Activated CD4-positive, alpha-beta T cell treated with anti-CD3 and anti-CD28 coated beads, Interleukin-2, amount 50 U/mL, for 16 hours (primary cell): ENCODE measurements around the gene LPCAT3.

Experiments used
- DNase-seq: peaks from one replicate; pipeline ENCODE4 v3.0.0-alpha.2; 2020

The LPCAT3 gene

DNA sequence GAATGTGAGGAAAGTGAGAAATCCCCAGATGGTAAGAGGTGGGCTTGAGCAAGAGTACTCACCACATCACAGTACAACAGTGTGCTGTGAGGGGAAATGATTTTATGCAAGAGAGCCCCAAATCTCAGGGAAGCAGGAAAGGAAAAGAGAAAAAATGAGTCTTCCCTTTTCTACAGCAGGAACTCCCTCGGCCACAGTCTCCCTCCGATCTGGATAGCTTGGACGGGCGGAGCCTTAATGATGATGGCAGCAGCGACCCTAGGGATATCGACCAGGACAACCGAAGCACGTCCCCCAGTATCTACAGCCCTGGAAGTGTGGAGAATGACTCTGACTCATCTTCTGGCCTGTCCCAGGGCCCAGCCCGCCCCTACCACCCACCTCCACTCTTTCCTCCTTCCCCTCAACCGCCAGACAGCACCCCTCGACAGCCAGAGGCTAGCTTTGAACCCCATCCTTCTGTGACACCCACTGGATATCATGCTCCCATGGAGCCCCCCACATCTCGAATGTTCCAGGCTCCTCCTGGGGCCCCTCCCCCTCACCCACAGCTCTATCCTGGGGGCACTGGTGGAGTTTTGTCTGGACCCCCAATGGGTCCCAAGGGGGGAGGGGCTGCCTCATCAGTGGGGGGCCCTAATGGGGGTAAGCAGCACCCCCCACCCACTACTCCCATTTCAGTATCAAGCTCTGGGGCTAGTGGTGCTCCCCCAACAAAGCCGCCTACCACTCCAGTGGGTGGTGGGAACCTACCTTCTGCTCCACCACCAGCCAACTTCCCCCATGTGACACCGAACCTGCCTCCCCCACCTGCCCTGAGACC lies 82.7 kb downstream of the LPCAT3 start:
- no peak for DNase-seq

DNA sequence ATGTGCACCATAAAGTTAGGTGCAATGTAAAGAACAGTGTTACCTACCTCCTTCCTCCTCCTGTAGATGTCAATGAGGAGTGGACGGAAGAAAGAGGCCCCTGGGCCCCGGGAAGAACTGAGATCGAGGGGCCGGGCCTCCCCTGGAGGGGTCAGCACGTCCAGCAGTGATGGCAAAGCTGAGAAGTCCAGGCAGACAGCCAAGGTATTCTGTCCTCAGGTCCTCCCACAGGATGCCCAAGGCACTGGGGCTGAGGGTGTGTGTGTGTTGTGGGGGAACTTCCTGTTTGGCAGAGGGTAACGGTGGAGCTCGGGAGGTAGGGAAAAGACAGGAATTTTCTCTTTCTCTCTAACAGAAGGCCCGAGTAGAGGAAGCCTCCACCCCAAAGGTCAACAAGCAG lies 84.2 kb downstream of the LPCAT3 start:
- no peak for DNase-seq

DNA sequence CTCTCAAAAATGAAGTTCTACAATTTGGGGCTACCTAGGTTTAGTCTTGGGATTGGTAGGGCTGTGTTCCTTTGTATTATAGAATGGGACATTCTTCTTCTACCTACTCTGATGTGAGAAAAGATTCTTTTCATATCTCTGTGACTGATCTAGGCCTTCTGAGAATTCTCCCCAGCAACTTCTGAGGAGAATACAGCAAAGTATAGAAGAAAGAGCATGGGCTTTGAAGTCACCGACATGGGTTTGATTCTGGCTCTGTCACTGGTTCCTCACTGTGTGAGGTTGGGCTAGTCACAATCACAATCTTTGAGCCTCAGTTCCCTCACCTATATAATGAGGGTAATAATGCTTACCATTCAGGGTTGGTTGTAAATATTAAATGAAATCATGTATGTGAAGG lies 85.5 kb downstream of the LPCAT3 start:
- DNase-seq = no peak

DNA sequence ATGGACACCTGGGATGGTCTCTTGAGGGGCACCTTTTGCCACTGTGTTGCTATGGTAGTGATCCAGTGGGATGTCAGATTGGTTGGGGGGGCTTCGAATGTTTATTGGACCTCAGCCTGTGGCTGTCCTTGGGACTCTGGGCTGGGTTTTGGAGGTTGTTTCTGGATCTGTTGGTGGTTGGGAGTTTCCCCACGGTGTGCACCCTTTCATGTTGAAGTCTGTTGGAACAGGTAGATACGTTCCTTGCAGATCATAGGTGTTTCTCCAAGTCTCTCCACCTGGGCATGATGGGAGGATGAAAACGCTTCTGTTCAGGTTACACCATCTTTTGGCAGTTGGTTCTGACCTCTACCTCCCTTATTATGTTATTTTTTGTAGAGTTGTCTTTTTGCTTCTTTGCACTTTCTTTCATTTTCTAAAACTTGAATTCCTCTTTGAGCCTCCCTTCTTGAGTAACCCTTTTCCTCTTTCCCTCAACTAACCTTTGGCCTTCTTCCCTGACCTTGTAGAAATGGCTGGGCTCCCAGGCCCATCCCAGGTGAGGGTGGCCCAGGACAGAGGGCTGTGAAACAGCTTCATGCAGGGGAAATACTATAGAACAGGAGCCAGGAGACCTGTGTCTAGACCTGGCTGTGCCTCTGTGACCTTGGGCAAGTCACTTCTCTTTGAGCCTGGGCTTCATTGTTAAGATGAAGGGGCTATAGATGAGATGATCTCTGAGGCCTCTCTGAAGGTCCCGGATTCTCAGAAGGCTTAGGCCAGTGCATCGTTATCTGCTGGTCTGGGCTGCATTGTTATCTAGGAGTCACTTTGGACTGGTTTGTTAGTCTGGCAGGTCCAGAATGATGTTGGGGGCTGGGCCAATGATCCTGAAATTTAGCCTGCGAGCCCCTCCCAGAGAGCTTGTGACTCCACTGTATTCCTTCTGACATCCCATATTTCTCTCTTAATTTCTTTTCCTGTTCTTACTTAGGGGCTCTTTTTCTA lies 88.5 kb downstream of the LPCAT3 start:
- no peak for DNase-seq

DNA sequence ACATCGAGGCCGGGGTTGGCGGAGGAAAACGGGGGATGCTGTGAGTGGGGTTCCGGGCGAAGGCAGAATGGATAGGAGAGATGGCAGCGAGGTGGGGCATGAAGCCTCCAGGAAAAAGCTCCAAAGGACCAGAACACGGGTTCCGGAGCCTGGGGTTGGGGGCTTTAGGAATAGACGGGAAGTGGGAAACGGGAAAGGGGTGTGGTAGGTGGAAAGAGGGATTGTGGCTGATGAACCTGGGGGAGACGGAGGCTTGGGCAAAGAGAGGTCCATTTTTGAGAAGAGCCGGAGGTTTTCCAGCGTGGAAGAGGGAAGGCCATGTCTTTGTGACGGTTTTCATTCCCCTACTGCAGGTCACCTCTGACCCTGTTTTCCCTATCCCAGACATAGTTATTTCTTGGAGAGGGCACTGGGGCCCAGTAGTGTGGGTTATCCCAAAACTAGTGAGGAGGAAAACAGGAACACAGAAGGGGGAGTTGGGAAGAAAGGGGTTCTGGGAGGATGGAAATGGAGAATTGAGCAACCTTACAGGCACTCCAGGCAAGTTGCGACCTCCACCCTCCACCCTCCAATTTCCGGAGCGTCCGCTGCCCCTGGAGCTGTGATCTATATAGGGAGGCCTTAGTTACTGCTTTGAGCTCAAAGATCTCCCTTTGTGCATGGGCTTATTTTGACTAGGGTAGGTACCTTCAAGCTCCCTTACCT lies 89.4 kb downstream of the LPCAT3 start:
- DNase-seq = no peak

DNA sequence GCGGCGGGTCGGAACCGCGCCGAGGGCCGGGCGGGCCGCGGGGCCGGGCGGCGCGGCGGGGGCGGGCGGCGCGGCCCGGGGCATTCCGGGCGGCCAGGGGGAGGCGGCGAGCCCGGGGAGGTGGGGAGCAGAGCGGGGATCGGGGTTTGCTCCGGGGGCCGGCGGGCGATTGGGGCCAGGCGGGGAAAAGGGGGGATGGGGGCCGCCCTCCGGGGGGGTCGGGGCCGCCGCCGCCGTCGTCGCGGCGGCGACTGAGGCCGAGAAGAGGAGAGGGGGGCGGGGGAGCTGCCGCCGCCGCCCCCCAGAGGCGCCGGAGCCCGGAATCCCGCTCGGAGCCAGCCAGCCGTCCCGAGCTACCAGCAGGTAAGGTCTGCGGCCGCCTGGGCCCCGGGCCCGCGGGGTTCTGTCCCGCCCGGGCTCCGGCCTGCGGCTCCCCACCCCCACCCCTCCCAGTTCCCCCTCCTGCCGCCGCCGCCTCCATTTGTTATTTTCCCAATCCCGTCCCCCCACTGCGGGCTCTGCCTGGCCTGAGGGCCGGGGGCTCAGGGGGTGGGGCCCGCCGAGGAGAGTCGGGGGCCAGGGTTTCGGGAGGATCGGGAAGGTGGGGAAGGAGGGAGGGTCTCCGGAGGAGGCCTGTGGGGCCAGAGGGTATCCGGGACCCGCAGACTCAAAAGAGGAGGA lies 90.1 kb downstream of the LPCAT3 start:
- no peak for DNase-seq

DNA sequence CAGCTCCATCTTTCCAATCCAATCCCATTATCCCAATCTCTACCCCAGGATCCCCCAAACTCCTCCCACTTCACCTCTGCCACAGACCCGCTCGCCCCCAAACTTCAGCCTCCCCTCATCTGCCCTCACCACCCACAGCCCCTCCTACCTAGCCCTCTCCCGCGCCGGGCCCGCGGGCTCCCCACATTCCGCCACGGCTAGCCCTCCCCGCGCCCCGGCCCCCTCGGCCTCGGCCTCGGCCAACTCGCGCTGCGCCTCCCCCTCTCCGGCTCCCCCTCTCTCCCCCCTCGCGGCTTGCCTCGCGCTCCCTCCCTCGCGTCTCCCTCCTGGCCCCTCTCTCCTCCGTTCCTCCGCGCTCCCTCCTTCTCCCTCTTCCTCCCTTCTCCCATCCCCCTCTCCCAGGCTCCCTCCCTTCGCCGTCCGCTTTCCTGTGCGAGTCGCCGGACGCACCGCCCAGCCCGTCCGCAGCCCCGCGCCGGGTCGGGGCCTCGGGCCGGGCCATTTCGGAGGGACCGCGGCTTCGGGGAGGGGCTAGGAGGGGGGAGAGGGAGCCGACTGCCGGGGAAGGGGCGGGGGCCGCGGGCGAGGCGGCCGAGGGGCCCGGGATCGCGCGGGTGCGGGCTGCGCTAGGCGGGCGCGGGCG lies 90.8 kb downstream of the LPCAT3 start, which contains the start of gene ATN1:
Gene ATN1 (plus strand): TSS at position 581 of the 643 bp plus-strand sequence. CDS start 6,043 bp downstream, outside the sequence.
- peak; percentile 35 for DNase-seq
